Activated naive CD8-positive, alpha-beta T cell treated with anti-CD3 and anti-CD28 coated beads, Interleukin-2, amount 10 ng/mL, durations not matched to agents 7 days and 5 days (primary cell): ENCODE results near the gene SLC22A23. TPM values are rescaled to one million over a fixed set of nuclear protein-coding genes. Genes with fewer than 3 reads are reported as not detected.

Experiments used
- ATAC-seq: fragments of 150-1000 bp; cut with Tn5 transposase; one replicate; pipeline ENCODE4 v1.10.0; 2021; ENCODE audit warnings: low read depth, moderate library complexity
- POLR2A ChIA-PET: fragments of 350-600 bp; sonication (Branson Sonifier 250); formaldehyde crosslinking; loops from one replicate; lab custom pipeline; 2021; ENCODE audit warnings: antibody characterized with exemption; lab: Charles Lee
- DNase-seq: peaks from one replicate; pipeline ENCODE4 v3.0.0; 2021
- H3K27ac Mint-ChIP-seq: one replicate; pipeline ENCODE4 v1.8.0; 2022; ENCODE audit warnings: mild to moderate bottlenecking, mixed read lengths
- H3K27me3 Mint-ChIP-seq: one replicate; pipeline ENCODE4 v1.8.0; 2022; ENCODE audit warnings: mild to moderate bottlenecking, moderate library complexity, mixed read lengths
- H3K36me3 Mint-ChIP-seq: one replicate; pipeline ENCODE4 v1.8.0; 2021; ENCODE audit warnings: mild to moderate bottlenecking, mixed read lengths
- H3K4me1 Mint-ChIP-seq: one replicate; pipeline ENCODE4 v1.8.0; 2021; ENCODE audit warnings: mixed read lengths
- H3K4me3 Mint-ChIP-seq: one replicate; pipeline ENCODE4 v1.8.0; 2022; ENCODE audit warnings: mild to moderate bottlenecking, moderate library complexity, mixed read lengths
- H3K9me3 Mint-ChIP-seq: one replicate; pipeline ENCODE4 v1.8.0; 2021; ENCODE audit warnings: mixed read lengths
- total RNA-seq, 2 experiments: library from RNA; stranded (reverse); gene quantifications; one replicate each; pipeline ENCODE4 v1.2.3, GENCODE V29; 2021

The SLC22A23 gene
- total RNA-seq, 2 experiments from 2014 or later = 0.82 to 1.2 TPM

GRCh38 chr6:3446184-3446583 is 10.7 kb downstream of the SLC22A23 start:
- DNase-seq = no peak
- Mint-ChIP-seq H3K27ac (no peak overlapping the region), H3K9me3 (peaks cover 1% of the 10 kb centered on the region), H3K4me1 (peaks cover 7% of the 10 kb centered on the region), H3K36me3 (no peaks in the 10 kb centered on the region), H3K27me3 (no peaks in the 10 kb centered on the region), H3K4me3 (no peak overlapping the region)
- POLR2A ChIA-PET = no interaction called here
- ATAC-seq = no peak

- Mint-ChIP-seq H3K4me3 (no peak overlapping the region), H3K9me3 (peaks cover 1% of the 10 kb centered on the region), H3K27me3 (no peaks in the 10 kb centered on the region), H3K27ac (no peak overlapping the region), H3K4me1 (peaks cover 3% of the 10 kb centered on the region), H3K36me3 (no peaks in the 10 kb centered on the region)
- POLR2A ChIA-PET = no interaction called here
- ATAC-seq (no peak), DNase-seq (no peak)
These were observed 12.4 kb downstream of the SLC22A23 start for GRCh38 chr6:3444276-3445088.

GRCh38 chr6:3443221-3443515 is 13.7 kb downstream of the SLC22A23 start:
- no peaks in the 10 kb centered on the region for H3K9me3 Mint-ChIP-seq
- ATAC-seq (no peak), DNase-seq (no peak)
- POLR2A ChIA-PET = no interaction called here
- H3K27me3 Mint-ChIP-seq = no peaks in the 10 kb centered on the region
- H3K27ac Mint-ChIP-seq = no peak overlapping the region
- no peak overlapping the region for H3K4me3 Mint-ChIP-seq
- no peaks in the 10 kb centered on the region for H3K36me3 Mint-ChIP-seq
- H3K4me1 Mint-ChIP-seq = no peaks in the 10 kb centered on the region

- Mint-ChIP-seq H3K27me3 (no peaks in the 10 kb centered on the region), H3K27ac (no peak overlapping the region)
- POLR2A ChIA-PET = no interaction called here
These were observed 14.2 kb downstream of the SLC22A23 start for GRCh38 chr6:3442431-3443220.

GRCh38 chr6:3440911-3441310 is 15.9 kb downstream of the SLC22A23 start:
- Mint-ChIP-seq H3K4me1 (no peaks in the 10 kb centered on the region), H3K27me3 (peaks cover 2% of the 10 kb centered on the region), H3K27ac (no peak overlapping the region), H3K4me3 (no peak overlapping the region), H3K36me3 (no peaks in the 10 kb centered on the region), H3K9me3 (no peaks in the 10 kb centered on the region)
- ATAC-seq = no peak
- POLR2A ChIA-PET = no interaction called here
- no peak for DNase-seq

More at GRCh38 chr6:3442431-3443220, 14.2 kb downstream of the SLC22A23 start:
- Mint-ChIP-seq H3K36me3 (no peaks in the 10 kb centered on the region), H3K4me3 (no peak overlapping the region), H3K4me1 (no peaks in the 10 kb centered on the region), H3K9me3 (no peaks in the 10 kb centered on the region)
- no peak for ATAC-seq
- DNase-seq = no peak

GRCh38 chr6:3439961-3440360 is 16.9 kb downstream of the SLC22A23 start:
- ATAC-seq = no peak
- Mint-ChIP-seq H3K9me3 (no peaks in the 10 kb centered on the region), H3K27me3 (peaks cover 2% of the 10 kb centered on the region), H3K4me3 (no peak overlapping the region), H3K27ac (no peak overlapping the region), H3K4me1 (no peaks in the 10 kb centered on the region), H3K36me3 (no peaks in the 10 kb centered on the region)
- POLR2A ChIA-PET = no interaction called here
- no peak for DNase-seq

- DNase-seq (no peak), ATAC-seq (no peak)
- no peaks in the 10 kb centered on the region for H3K9me3 Mint-ChIP-seq
- no peaks in the 10 kb centered on the region for H3K4me1 Mint-ChIP-seq
- H3K36me3 Mint-ChIP-seq = no peaks in the 10 kb centered on the region
- H3K4me3 Mint-ChIP-seq = no peak overlapping the region
- peaks cover 2% of the 10 kb centered on the region for H3K27me3 Mint-ChIP-seq
- POLR2A ChIA-PET = no interaction called here
- no peak overlapping the region for H3K27ac Mint-ChIP-seq
These were observed 18.4 kb downstream of the SLC22A23 start for GRCh38 chr6:3438190-3439167.

GRCh38 chr6:3433005-3433404 is 23.8 kb downstream of the SLC22A23 start:
- ATAC-seq (no peak), DNase-seq (no peak)
- H3K4me3 Mint-ChIP-seq = no peak overlapping the region
- H3K36me3 Mint-ChIP-seq = no peaks in the 10 kb centered on the region
- no peaks in the 10 kb centered on the region for H3K9me3 Mint-ChIP-seq
- H3K27ac Mint-ChIP-seq = no peak overlapping the region
- H3K4me1 Mint-ChIP-seq = no peaks in the 10 kb centered on the region
- H3K27me3 Mint-ChIP-seq = peaks cover 2% of the 10 kb centered on the region
- POLR2A ChIA-PET = no interaction called here

GRCh38 chr6:3432416-3432815 is 24.4 kb downstream of the SLC22A23 start:
- Mint-ChIP-seq H3K9me3 (no peaks in the 10 kb centered on the region), H3K4me1 (no peaks in the 10 kb centered on the region), H3K36me3 (no peaks in the 10 kb centered on the region), H3K4me3 (no peak overlapping the region), H3K27me3 (peaks cover 2% of the 10 kb centered on the region), H3K27ac (no peak overlapping the region)
- no peak for ATAC-seq
- DNase-seq = no peak
- POLR2A ChIA-PET = no interaction called here

- H3K27ac Mint-ChIP-seq = no peak overlapping the region
- no peaks in the 10 kb centered on the region for H3K36me3 Mint-ChIP-seq
- POLR2A ChIA-PET = no interaction called here
These were observed 24.9 kb downstream of the SLC22A23 start for GRCh38 chr6:3431994-3432393.

GRCh38 chr6:3429211-3429610 is 27.6 kb downstream of the SLC22A23 start:
- DNase-seq (no peak), ATAC-seq (no peak)
- H3K9me3 Mint-ChIP-seq = no peaks in the 10 kb centered on the region
- H3K4me1 Mint-ChIP-seq = no peaks in the 10 kb centered on the region
- POLR2A ChIA-PET = no interaction called here
- H3K27me3 Mint-ChIP-seq = no peaks in the 10 kb centered on the region
- no peak overlapping the region for H3K4me3 Mint-ChIP-seq
- no peaks in the 10 kb centered on the region for H3K36me3 Mint-ChIP-seq
- no peak overlapping the region for H3K27ac Mint-ChIP-seq

More at GRCh38 chr6:3431994-3432393, 24.9 kb downstream of the SLC22A23 start:
- ATAC-seq = no peak
- Mint-ChIP-seq H3K4me1 (no peaks in the 10 kb centered on the region), H3K4me3 (no peak overlapping the region), H3K27me3 (peaks cover 2% of the 10 kb centered on the region), H3K9me3 (no peaks in the 10 kb centered on the region)
- DNase-seq = no peak

GRCh38 chr6:3428700-3429099 is 28.1 kb downstream of the SLC22A23 start:
- Mint-ChIP-seq H3K9me3 (no peaks in the 10 kb centered on the region), H3K4me1 (no peaks in the 10 kb centered on the region), H3K27me3 (no peaks in the 10 kb centered on the region), H3K36me3 (no peaks in the 10 kb centered on the region), H3K4me3 (no peak overlapping the region), H3K27ac (no peak overlapping the region)
- POLR2A ChIA-PET = no interaction called here
- DNase-seq (no peak), ATAC-seq (no peak)

- POLR2A ChIA-PET = no interaction called here
- Mint-ChIP-seq H3K9me3 (no peaks in the 10 kb centered on the region), H3K27me3 (peaks cover 1% of the 10 kb centered on the region), H3K36me3 (no peaks in the 10 kb centered on the region), H3K4me3 (no peak overlapping the region), H3K4me1 (no peaks in the 10 kb centered on the region), H3K27ac (no peak overlapping the region)
- no peak for ATAC-seq
- DNase-seq = no peak
These were observed 28.6 kb downstream of the SLC22A23 start for GRCh38 chr6:3428247-3428646.
